ENCODE results near the gene FIBCD1.

FIBCD1 gene

DNA sequence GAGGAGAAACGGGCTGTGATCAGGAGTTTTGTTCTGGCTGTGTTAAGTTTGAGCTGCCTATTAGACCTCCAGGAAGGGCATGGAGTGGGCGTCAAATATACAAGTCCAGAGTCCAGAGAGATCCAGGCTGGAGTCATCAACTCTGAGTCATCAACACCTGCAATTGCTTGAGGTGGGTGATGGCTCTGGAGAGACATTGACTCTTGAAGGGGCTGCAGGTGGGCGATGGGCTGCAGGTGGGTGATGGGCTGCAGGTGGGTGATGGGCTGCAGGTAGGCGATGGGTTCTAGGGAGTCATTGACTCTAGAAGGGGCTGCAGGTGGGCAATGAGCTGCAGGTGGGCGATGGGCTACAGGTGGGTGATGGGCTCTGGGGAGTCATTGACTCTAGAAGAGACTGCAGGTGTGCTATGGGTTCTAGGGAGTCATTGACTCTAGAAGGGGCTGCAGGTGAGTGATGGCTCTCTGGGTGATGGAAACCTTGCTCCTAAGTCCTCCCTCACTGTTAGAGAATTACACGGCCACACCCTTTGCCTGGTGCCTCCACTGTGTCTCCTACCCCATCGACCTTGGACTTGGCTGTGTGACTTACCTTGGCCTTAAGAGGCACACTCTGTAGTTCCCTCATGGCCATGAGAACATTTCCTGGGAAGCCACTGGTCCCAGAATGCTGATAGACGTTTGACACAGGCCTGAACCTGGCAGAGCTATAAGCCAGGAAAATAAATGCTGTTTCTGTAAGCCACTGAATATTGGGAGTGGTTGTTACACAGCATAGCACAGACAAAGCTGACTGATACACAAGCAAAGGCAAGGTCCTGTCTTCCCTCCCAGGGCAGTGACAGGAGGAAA, 10.4 kb upstream of the FIBCD1 start:
- Histone ChIP-seq H3K4me2 (ENCODE audit: insufficient read depth, low read length, poor library complexity, severe bottlenecking) (no peak overlapping the region), H2AK5ac (ENCODE audit: low read depth, low read length) (no peak overlapping the region), H2AFZ (ENCODE audit: low read length) (no peak overlapping the region), H4K8ac (ENCODE audit: low read depth, low read length) (no peak overlapping the region), H3K4ac (ENCODE audit: low read length) (no peak overlapping the region), H3K9ac (ENCODE audit: low read depth, low read length, poor library complexity) (no peak overlapping the region), H3K9me3 (replicated peaks in 1 of 2; ENCODE audit: control insufficient read depth in 2 of 2, insufficient read depth in 1 of 2, low read depth in 1 of 2, low read length in 2 of 2) (peaks cover 0 to 2% of the 10 kb centered on the region in 2 donors), H3K4me3 (ENCODE audit: low read length in 2 of 2) (no peak overlapping the region), H3K18ac (ENCODE audit: low read length) (no peak overlapping the region), H4K91ac (ENCODE audit: low read depth, low read length, poor library complexity) (no peak overlapping the region), H2BK12ac (ENCODE audit: low read length) (no peak overlapping the region), H3K14ac (ENCODE audit: low read length) (no peak overlapping the region), H3K27ac (replicated peaks; ENCODE audit: low read length) (no peak overlapping the region), H3K27me3 (ENCODE audit: control insufficient read depth in 3 of 3, insufficient read depth in 3 of 3, low read depth in 1 of 3, low read length in 3 of 3) (peaks cover 0 to 30% (median 0%) of the 10 kb centered on the region in 3 experiments), H2BK5ac (ENCODE audit: low read length) (no peak overlapping the region), H2BK120ac (ENCODE audit: low read depth, low read length) (no peak overlapping the region), H2BK15ac (ENCODE audit: low read length) (no peak overlapping the region), H3K36me3 (replicated peaks in 1 of 2; ENCODE audit: control insufficient read depth in 2 of 2, insufficient read depth in 2 of 2, low read length in 2 of 2) (no peaks in the 10 kb centered on the region), H3K4me1 (ENCODE audit: control insufficient read depth in 2 of 2, insufficient read depth in 1 of 2, low read depth in 1 of 2, low read length in 2 of 2) (no peaks in the 10 kb centered on the region), H3K79me1 (ENCODE audit: low read depth, low read length) (no peaks in the 10 kb centered on the region), H3K23ac (ENCODE audit: low read depth, low read length, poor library complexity) (peak overlapping the region; percentile 74)
- DNase-seq (ENCODE audit: low spot score), result no peak
- no CpG with 5 or more reads among the region's 8 CpGs for whole genome bisulfite sequencing, 2 donors (ENCODE audit: extremely low coverage in 2 of 2, insufficient read length in 2 of 2, insufficient replicate concordance in 1 of 2)

DNA sequence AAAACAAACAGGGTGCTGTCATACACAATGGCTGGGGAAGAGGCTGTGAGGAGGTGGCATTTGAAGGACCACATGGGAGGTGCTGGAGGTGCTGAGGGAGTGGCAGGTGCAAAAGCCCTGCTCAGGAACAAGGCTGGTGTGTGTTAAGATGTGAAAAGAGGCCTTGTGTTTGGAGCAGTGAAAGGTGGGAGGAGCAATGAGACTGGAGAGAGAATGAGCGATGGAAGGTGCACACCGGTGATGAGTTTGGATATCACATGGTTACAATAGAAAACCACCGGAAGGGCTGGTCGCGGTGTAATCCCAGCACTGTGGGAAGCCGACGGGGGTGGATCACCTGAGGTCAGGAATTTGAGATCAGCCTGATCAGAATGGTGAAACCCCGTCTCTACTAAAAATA, 9.2 kb upstream of the FIBCD1 start:
- Histone ChIP-seq H4K91ac (ENCODE audit: low read depth, low read length, poor library complexity) (no peak overlapping the region), H2BK120ac (ENCODE audit: low read depth, low read length) (no peak overlapping the region), H3K36me3 (replicated peaks in 1 of 2; ENCODE audit: control insufficient read depth in 2 of 2, insufficient read depth in 2 of 2, low read length in 2 of 2) (no peaks in the 10 kb centered on the region), H2AFZ (ENCODE audit: low read length) (no peak overlapping the region), H4K8ac (ENCODE audit: low read depth, low read length) (no peak overlapping the region), H3K27ac (replicated peaks; ENCODE audit: low read length) (no peak overlapping the region), H3K4ac (ENCODE audit: low read length) (no peak overlapping the region), H3K4me3 (ENCODE audit: low read length in 2 of 2) (no peak overlapping the region), H3K4me2 (ENCODE audit: insufficient read depth, low read length, poor library complexity, severe bottlenecking) (no peak overlapping the region), H3K23ac (ENCODE audit: low read depth, low read length, poor library complexity) (no peak overlapping the region), H2AK5ac (ENCODE audit: low read depth, low read length) (no peak overlapping the region), H2BK5ac (ENCODE audit: low read length) (no peak overlapping the region), H3K14ac (ENCODE audit: low read length) (no peak overlapping the region), H3K4me1 (ENCODE audit: control insufficient read depth in 2 of 2, insufficient read depth in 1 of 2, low read depth in 1 of 2, low read length in 2 of 2) (no peaks in the 10 kb centered on the region), H3K79me1 (ENCODE audit: low read depth, low read length) (no peaks in the 10 kb centered on the region), H3K9ac (ENCODE audit: low read depth, low read length, poor library complexity) (no peak overlapping the region), H3K27me3 (ENCODE audit: control insufficient read depth in 3 of 3, insufficient read depth in 3 of 3, low read depth in 1 of 3, low read length in 3 of 3) (peaks cover 0 to 37% (median 0%) of the 10 kb centered on the region in 3 experiments), H2BK15ac (ENCODE audit: low read length) (no peak overlapping the region), H2BK12ac (ENCODE audit: low read length) (no peak overlapping the region), H3K9me3 (replicated peaks in 1 of 2; ENCODE audit: control insufficient read depth in 2 of 2, insufficient read depth in 1 of 2, low read depth in 1 of 2, low read length in 2 of 2) (peaks cover 0 to 2% of the 10 kb centered on the region in 2 donors), H3K18ac (ENCODE audit: low read length) (no peak overlapping the region)
- WGBS, 2 donors (ENCODE audit: extremely low coverage in 2 of 2, insufficient read length in 2 of 2, insufficient replicate concordance in 1 of 2), result no CpG with 5 or more reads among the region's 8 CpGs
- DNase-seq (ENCODE audit: low spot score), result no peak

DNA sequence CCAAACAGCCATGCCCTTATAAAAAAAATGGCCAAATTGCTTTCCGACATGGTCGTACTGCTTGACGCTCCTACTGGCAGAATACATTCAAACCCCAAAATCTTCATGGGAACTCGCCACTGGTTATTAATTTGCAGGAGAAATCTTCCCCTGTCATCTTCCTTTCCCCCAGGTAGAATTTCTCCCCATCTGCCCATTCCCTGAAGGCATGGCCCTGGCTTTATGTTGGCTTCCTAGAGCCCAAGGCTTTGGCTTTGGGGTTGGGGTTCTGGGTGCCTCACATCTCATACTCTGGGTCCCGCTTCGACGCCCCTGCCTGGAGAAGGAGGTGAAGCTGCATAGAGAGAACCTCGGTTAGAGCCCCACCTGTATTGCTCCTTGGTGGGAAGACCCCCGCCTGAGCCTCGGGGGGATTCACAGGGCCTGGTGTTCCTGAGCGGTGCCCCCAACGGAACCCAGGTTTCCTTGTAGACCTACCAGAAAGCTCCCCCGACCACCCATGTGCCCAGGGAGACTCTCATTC, 8.6 kb upstream of the FIBCD1 start:
- Histone ChIP-seq H3K27ac (replicated peaks; ENCODE audit: low read length) (no peak overlapping the region), H2AK5ac (ENCODE audit: low read depth, low read length) (no peak overlapping the region), H3K18ac (ENCODE audit: low read length) (no peak overlapping the region), H3K36me3 (replicated peaks in 1 of 2; ENCODE audit: control insufficient read depth in 2 of 2, insufficient read depth in 2 of 2, low read length in 2 of 2) (no peaks in the 10 kb centered on the region), H3K14ac (ENCODE audit: low read length) (no peak overlapping the region), H3K4me2 (ENCODE audit: insufficient read depth, low read length, poor library complexity, severe bottlenecking) (no peak overlapping the region), H3K27me3 (ENCODE audit: control insufficient read depth in 3 of 3, insufficient read depth in 3 of 3, low read depth in 1 of 3, low read length in 3 of 3) (peaks cover 0 to 43% (median 0%) of the 10 kb centered on the region in 3 experiments), H3K79me1 (ENCODE audit: low read depth, low read length) (no peaks in the 10 kb centered on the region), H2AFZ (ENCODE audit: low read length) (no peak overlapping the region), H3K4ac (ENCODE audit: low read length) (no peak overlapping the region), H2BK120ac (ENCODE audit: low read depth, low read length) (no peak overlapping the region), H3K4me3 (ENCODE audit: low read length in 2 of 2) (no peak overlapping the region), H2BK12ac (ENCODE audit: low read length) (no peak overlapping the region), H3K23ac (ENCODE audit: low read depth, low read length, poor library complexity) (peak overlapping the region; percentile 70), H3K9ac (ENCODE audit: low read depth, low read length, poor library complexity) (no peak overlapping the region), H2BK5ac (ENCODE audit: low read length) (no peak overlapping the region), H3K9me3 (replicated peaks in 1 of 2; ENCODE audit: control insufficient read depth in 2 of 2, insufficient read depth in 1 of 2, low read depth in 1 of 2, low read length in 2 of 2) (peaks cover 0 to 2% of the 10 kb centered on the region in 2 donors), H4K91ac (ENCODE audit: low read depth, low read length, poor library complexity) (no peak overlapping the region), H3K4me1 (ENCODE audit: control insufficient read depth in 2 of 2, insufficient read depth in 1 of 2, low read depth in 1 of 2, low read length in 2 of 2) (no peaks in the 10 kb centered on the region), H4K8ac (ENCODE audit: low read depth, low read length) (no peak overlapping the region), H2BK15ac (ENCODE audit: low read length) (no peak overlapping the region)
- WGBS, 2 donors (ENCODE audit: extremely low coverage in 2 of 2, insufficient read length in 2 of 2, insufficient replicate concordance in 1 of 2), result no CpG with 5 or more reads among the region's 13 CpGs
- DNase-seq (ENCODE audit: low spot score), result no peak

DNA sequence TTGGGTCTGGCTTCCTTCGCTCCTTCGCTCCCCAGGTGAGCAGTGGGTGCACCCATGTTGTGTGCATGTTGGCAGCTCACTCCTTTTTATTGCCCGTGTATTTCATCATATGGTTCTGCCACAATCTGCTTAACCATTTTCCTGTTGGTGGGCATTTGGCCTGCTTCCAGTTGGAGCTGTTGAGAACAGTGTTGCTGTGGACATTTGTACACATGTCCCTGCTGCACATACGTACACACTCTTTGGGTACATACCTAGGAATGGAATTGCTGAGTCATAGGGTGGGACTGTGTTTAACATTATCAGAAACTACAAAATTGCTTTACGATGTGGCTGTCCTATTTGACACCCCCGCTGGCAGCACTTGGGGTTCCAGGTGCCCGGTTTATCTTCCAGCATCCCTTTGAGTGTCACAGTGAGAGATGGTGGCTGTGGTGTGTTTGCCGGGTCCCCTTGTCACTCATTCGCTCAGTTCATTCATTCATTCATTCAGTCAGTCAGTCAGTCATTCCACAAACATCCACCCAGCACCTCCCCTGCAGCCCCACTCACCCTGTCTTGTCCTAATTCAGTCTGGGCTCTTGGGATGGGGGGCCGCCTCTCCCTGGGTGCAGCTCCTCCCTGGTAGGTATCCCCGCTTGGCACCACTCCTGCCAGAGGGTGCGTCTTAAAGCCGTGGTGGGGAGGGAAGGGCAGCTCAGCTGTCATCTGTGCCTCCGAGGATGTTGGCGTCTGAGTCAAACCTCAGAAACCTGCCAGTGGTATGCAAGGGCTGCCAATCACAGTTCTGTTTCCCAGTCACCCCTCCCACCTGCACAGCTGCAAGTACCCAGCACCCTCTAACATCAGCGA, 7.9 kb upstream of the FIBCD1 start:
- H3K79me1 ChIP-seq (ENCODE audit: low read depth, low read length), result no peaks in the 10 kb centered on the region
- no CpG with 5 or more reads among the region's 16 CpGs for whole genome bisulfite sequencing, 2 donors (ENCODE audit: extremely low coverage in 2 of 2, insufficient read length in 2 of 2, insufficient replicate concordance in 1 of 2)
- no peak overlapping the region for H2AFZ ChIP-seq (ENCODE audit: low read length)
- H3K23ac ChIP-seq (ENCODE audit: low read depth, low read length, poor library complexity), result peak overlapping the region; percentile 70
- H2BK15ac ChIP-seq (ENCODE audit: low read length), result no peak overlapping the region
- no peak overlapping the region for H3K9ac ChIP-seq (ENCODE audit: low read depth, low read length, poor library complexity)
- no peak overlapping the region for H3K14ac ChIP-seq (ENCODE audit: low read length)
- no peak overlapping the region for H3K27ac ChIP-seq (replicated peaks; ENCODE audit: low read length)
- no peak overlapping the region for H3K18ac ChIP-seq (ENCODE audit: low read length)
- H4K8ac ChIP-seq (ENCODE audit: low read depth, low read length), result no peak overlapping the region
- H3K36me3 ChIP-seq (replicated peaks in 1 of 2; ENCODE audit: control insufficient read depth in 2 of 2, insufficient read depth in 2 of 2, low read length in 2 of 2), result no peaks in the 10 kb centered on the region
- no peak overlapping the region for H2AK5ac ChIP-seq (ENCODE audit: low read depth, low read length)
- no peak overlapping the region for H3K4ac ChIP-seq (ENCODE audit: low read length)
- peaks cover 0 to 48% (median 2%) of the 10 kb centered on the region in 3 experiments for H3K27me3 ChIP-seq (ENCODE audit: control insufficient read depth in 3 of 3, insufficient read depth in 3 of 3, low read depth in 1 of 3, low read length in 3 of 3)
- peaks cover 0 to 2% of the 10 kb centered on the region in 2 donors for H3K9me3 ChIP-seq (replicated peaks in 1 of 2; ENCODE audit: control insufficient read depth in 2 of 2, insufficient read depth in 1 of 2, low read depth in 1 of 2, low read length in 2 of 2)
- H3K4me2 ChIP-seq (ENCODE audit: insufficient read depth, low read length, poor library complexity, severe bottlenecking), result no peak overlapping the region
- H3K4me3 ChIP-seq (ENCODE audit: low read length in 2 of 2), result no peak overlapping the region
- no peak overlapping the region for H2BK120ac ChIP-seq (ENCODE audit: low read depth, low read length)
- H2BK12ac ChIP-seq (ENCODE audit: low read length), result no peak overlapping the region
- H4K91ac ChIP-seq (ENCODE audit: low read depth, low read length, poor library complexity), result no peak overlapping the region
- H2BK5ac ChIP-seq (ENCODE audit: low read length), result no peak overlapping the region
- H3K4me1 ChIP-seq (ENCODE audit: control insufficient read depth in 2 of 2, insufficient read depth in 1 of 2, low read depth in 1 of 2, low read length in 2 of 2), result no peaks in the 10 kb centered on the region
- no peak for DNase-seq (ENCODE audit: low spot score)
